Amniotic stem cell (primary cell): ENCODE measurements around the gene RAB30.
"Not testable (repeated sequence)": the region's sequence is repeated elsewhere in the genome, so short reads cannot be mapped to it uniquely, and the experiment has no call there.

Experiments
- DNase-seq: peaks from one replicate; lab custom pipeline; 2025; lab: John Stamatoyannopoulos, UW

Gene RAB30

DNA sequence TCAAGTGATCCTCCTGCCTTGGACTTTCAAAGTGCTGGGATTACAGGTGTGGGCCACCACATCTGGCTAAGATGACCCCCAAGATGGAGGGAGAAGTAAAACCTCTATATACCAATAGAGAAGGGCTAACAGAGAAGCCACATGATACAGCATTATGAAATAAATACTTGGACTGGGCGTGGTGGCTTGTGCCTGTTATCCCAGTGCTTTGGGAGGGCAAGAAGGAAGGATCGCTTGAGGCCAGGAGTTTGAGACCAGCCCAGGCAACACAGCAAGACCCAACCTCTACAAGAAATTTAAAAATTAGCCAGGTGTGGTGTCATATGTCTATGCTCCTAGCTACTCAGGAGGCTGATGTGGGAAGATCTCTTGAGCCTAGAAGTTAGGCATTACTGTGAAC is 61.7 kb downstream of the RAB30 start:
- DNase-seq = no peak

DNA sequence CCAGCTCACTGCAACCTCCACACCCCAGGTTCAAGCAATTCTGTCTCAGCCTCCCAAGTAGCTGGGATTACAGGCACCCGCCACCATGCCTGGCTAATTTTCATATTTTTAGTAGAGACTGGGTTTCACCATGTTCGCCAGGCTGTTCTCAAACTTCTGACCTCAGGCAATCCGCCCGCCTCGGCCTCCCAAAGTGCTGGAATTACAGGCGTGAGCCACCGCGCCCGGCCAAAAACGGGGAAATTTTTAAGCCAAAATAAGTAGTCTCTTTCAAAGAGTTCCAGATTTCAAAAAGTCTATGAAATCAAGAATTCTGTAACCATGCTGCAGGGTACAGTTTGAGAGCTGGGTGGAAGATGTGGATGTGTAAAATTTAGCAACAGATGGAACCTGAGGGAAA is 62.6 kb downstream of the RAB30 start:
- DNase-seq = not testable (repeated sequence)

DNA sequence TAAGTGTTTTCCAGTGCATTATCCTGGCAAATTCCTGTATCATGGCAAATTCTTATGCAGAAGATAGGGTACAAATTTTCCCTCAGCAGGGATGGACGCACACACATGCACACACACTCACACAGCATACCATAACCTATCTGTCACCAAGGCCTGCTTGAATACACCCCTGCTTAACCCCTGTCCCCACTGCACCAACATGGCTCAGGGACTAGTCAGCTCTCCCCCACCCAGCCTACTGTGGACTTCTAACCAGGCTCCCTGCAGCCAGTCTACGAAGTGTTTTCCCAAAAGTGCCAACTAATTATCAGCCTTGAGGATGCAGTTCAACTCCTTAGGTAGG is 63.1 kb downstream of the RAB30 start:
- peak; percentile 21 for DNase-seq

DNA sequence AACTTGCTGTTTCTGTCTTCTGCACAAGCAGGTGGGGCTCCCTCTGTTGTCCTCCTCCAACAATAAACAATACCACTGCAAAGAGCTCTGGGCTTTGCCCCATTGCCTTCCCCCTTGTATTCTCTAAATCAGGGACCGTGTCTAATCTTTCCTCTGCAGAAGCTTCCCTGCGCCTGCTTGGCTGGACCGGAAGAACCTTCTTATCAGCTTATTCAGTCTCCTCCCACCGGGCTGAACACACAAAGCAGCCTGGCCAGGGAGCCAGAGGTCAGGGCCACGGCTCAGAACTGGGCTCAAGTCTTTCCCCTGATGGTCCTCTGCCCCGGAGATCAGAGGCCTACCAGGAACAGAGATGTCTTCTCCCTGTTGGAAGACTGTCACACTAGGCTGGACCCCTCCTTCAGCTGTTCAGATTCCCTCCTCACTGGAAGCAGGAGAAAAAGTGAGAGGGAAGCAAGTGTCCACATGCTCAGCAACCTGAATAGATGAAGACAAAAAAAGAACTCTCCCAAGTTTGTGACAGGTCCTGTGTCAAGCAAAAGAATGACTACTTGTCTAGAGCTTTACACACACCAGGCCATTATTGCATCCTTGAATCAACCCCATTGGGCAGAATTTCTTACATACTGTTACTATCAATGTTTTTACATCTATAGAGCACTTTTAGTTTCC is 63.7 kb downstream of the RAB30 start:
- DNase-seq = no peak

DNA sequence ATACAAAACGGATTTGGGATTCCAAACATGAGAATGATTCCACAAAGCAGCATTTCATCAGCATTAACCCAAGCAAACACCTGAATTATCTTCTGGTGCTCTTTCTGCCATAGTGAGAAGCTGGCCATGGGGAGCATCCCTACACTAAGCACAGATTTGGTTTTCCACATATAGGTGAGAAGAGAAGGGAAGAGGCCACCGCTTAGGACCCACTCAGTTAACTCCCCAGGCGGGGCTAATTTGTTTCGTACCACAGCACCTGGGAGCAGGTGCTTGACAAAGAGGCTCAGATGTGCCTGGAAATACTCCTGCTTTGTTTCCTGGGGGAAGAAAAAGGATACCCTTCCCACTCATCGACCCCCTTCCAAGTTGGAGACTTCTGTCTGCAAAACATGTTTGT is 64.2 kb downstream of the RAB30 start:
- no peak for DNase-seq

DNA sequence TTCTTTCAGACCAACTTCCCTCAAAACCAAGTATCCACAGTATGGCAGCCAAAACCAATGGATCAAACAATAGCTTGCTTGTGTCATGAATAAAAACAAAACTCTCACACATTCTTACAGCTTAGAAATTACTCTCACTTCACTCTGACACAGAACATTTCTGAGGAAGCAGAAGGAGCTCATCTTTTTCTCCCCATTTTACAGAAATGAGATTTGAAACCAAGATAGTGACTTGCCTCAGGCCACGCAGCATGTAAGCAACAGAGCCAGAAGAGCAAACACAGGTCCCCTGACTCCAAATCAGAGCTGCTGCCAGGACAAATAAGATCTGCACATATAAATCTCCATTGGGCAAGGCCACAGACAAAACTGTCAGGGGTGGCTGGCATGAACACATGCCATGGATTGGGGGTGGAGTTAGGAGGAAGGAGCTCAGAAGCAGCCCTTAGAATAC is 64.8 kb downstream of the RAB30 start:
- no peak for DNase-seq

DNA sequence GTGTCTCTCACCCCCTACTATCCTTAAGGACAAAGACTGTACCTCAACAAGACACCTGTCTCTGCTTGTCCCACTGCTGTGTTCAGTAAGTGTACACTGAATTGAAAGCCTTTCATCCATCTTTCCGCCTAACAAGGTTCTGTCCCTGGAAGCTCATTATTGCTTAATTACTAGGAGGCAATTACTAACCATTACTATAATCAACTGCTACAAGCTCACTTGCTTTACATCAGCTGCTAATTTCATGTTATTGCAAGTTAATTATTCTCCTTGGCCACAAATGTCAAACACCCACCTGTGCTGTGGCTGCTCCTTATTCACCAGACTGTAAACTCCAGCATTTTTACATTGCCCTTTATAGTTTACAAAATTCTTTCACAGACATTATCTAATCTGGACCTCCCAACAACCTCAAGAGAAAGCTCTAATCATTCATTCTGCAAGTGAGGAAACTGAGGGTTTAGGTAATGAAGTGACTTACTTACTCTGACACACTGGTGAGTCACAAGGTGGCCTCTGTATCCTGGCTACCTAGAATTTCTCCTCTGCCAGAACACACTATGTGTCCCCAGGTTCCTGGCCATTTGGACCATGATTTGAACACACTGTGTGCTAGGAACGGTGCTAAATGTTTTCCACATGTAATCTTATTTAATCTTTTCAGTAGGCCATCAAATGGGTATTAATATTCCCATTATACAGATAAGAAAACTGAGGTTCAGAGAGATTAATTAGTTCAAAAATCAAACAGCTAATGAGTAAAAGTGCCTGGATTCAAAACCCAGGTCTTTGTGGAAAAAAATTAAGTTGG is 66.7 kb downstream of the RAB30 start:
- no peak for DNase-seq

DNA sequence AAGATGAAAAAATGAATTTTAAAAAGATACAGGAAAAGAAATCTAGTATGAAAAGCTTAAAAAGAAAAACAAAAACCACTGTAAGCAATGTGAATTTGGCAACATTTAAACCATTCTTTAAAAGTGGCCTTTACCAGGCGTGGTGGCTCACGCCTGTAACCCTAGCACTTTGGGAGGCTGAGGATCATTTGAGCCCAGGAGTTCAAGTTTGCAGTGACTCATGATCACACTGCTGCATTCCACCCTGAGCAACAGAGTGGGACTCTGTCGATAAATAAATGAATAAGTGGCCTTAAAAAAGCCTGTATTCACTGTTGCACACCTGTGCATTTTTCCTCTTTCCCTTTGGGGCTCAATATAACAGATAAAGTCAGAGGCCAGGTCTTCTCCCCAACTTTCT is 69.2 kb downstream of the RAB30 start:
- no peak for DNase-seq

DNA sequence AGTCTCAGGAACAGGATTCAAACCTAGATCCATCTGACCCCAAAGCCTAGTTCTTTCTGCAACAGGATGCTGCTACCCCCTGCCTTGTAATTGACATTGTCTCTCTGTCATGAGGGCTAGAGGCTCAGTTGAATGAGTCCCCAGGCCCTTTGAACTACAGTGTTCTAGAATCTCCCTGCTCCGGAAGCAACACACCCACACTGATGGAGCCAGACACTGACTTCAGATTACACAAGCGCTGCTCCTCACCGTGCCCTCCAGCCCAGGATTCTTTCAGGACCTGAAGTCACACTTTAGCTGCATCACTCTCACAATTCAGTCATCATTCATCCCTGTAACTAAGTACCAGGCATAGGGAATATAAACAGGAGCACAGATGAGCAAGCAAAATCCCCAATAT is 69.6 kb downstream of the RAB30 start:
- no peak for DNase-seq

DNA sequence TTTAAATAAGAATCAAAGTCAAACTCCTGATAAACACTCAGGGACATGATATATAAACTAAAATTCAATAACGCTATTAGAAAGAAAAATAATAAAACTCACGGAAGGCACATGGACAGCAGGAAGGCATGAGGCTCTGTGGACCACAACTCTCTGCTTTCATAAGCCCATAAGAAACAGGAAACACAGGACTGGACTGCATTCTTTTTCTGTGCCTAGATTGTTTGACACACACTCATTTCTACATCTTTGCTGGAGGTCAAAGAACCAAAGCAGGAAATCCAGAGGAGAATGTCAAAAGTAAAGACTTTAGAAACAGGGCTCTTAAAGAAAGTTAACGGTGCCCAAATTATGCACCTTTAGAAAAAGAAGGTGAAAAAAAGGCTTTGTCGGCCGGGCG is 71.3 kb downstream of the RAB30 start:
- DNase-seq = no peak

DNA sequence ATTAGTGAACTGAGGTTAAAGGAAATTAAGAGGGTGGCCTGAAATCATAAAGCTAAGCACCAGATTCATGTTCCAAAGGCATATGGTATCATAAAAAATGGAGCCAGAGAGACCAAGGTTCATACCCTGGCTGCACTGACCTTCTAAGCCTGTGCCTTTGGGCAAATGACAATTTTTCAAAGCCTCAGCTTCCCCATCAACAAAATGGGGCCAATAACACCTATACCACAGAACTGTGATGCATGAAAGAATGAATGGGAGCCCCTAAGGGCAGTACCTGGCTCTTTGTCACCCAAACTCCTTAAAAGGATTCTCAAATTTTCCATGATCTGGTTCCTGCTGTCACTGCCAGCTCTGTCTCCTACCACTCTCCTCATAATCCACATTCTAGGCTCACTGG is 72.5 kb downstream of the RAB30 start:
- no peak for DNase-seq

DNA sequence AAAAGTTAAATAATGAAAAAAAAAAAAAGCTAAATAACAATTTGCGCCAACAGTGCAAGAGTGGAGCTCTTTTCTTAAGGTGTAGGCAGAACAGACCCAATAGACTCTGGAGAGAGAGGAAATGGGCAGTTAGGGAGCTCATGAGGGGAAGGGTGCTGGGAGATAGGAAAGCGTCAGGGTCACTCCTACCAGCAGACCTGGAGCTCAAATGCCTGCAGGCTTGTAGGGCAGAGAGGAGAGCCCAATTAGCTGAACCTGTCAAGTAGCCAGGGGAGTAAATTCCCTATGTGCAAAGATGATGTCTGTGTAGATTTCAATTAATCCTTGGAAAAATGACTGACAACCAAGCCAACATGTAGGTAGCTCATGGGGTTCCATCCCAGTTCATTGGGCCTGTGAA is 73.0 kb downstream of the RAB30 start:
- no peak for DNase-seq

DNA sequence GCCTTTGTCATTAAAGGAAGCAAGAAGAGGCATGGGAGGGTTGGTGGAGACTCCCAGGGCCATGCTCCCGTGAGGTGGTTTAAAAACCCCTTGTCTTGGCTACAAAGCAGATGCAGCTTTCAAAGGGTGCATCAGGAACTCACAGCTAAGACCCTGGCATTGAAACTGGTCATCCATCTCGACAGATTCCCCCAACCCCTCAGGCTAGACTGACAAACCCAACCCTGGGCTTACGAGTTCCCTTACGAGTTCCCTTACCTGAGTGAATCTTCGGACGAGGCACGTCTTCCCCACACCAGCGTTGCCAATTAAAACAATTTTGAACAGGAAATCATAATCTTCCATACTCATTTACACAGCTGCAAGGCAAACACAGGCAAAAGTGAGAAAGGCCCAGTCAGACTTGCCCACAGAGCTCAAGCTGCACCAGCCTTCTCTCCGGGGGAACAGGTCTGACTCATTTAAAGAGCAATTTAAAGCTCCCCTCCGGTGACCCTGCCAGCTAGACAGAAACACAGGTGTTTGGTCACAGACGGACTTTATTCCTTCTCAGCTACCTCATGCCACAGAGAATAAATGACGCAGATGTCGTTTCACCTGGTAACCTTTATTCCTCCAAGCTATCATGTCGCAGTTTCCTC is 74.6 kb downstream of the RAB30 start:
- no peak for DNase-seq

DNA sequence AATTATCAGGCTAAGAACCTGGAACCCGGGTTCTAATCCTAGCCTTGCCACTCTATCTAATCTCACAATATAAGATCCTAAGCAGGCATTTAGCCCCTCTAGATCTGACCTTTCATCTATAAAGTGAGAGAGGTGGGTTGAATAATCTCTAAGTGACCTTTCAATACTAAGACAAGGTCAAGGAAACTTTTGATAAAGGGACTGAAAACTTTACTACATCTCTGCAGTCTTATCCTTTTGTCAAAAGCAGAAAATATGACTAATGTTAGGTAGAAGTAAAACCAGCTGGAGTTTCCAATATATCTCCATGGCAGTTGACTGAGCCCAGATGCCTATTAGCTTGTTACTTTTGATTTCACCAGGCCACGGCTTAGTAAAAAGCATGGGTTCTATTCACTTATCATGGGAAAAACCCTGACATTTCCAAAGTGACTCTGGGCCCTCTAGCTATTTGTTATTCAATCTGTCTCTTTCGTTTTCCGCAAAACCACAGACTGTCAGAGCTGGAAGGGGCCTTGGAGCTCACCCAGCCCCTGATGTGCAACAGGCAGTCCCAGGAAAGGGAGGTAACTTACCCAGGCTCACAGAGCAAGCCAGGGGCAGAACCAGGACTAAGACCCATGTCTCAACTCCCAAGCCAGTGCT is 75.8 kb downstream of the RAB30 start:
- DNase-seq = peak; percentile 61

DNA sequence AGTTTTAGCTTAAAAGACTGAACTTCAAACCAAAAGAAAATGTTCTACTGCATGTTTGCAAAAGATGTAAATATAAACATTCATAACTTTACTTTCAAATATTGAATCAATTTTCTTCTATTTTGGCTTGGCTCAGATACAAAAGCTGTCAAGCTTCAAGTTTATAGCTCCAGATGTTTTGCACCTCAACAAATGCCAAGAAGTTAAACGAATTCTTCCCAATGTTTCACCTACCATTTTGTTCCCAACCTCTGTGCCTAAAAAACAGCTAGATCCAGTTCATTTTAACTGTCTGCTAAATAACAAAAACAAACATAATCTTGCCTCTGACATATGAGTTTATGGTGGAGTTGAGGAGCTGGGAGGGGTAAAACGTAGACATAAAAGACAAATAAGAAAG is 76.5 kb downstream of the RAB30 start:
- no peak for DNase-seq

DNA sequence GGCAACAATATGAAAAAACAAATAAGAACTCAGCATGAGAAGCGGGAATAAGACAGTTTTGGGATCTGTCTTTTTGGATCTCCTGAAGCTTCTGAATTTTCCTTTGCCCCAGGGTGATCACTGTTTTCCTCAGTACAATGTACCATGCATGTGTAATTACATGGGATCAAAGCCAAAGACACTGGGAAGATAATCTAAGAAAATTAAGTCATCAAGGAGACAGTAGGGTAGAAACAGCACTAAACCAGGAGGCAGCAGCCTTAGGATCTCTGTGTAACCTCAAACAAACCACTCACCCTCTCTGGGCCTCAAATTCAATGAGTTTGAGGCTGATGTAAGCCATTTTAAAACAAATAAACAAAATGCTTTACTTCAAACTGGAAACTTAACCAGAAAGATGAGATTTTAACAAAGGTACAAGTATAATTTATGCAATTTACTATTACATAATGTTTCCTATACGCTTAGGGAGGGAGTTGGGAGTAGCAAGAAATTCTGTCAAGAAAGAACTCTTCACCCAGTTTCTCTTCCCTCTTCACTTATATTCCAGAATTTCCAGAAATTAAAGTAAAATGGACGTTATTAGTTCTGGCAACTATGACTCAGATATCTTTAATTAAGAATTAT is 77.0 kb downstream of the RAB30 start:
- no peak for DNase-seq

DNA sequence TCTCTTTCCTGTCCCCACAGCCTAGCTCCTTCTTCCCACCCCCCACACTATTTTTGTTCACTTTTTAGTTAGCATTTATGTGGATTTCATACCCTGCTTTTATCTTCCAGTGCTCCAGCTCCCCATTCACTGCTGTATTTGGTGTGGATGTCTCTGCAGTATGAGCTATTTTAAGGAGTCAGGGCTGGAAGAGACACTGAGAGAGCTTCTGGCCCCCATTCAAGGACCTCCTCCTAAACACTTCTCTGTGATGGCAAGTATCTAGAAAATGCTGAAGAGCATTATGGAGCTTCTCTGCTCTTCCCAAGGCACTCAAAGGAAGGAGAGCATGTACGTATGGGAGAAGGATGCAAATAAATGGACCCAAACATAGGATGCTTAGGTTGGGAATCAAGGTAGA is 79.5 kb downstream of the RAB30 start:
- no peak for DNase-seq

DNA sequence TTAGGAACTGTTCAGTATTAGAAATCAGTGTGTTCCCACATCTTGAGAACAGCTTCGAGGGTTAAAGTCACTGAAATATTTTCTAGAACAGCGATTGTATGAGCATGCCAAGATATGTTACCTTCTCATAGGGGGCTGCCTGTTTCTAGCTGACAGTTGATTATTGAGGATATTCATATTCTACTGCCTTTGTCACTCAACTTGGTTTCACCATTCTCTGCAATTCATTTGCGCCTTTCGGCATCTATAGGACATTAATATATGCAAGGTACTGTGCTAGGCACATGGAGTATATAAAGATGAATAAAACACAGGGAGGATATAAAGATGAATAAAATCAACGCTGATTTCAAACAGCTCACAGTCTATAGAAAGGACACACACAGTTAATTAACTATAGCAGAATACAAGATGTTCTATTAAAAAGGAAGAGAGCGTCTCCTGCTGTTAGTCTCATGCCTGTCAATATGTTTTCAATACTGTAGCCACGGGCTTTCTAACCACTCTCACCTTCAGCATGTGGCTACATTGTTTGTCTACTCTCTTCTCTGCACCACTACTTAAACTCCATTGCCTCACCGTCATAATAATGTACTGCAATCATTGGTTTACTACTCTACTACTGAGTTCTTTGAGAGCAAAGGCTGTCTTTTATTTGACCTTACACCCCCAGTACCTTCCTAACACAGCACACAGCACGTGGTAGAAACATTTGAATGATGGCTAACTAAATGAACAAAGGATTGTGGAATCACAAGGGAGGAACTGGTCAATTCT is 81.9 kb downstream of the RAB30 start:
- no peak for DNase-seq

DNA sequence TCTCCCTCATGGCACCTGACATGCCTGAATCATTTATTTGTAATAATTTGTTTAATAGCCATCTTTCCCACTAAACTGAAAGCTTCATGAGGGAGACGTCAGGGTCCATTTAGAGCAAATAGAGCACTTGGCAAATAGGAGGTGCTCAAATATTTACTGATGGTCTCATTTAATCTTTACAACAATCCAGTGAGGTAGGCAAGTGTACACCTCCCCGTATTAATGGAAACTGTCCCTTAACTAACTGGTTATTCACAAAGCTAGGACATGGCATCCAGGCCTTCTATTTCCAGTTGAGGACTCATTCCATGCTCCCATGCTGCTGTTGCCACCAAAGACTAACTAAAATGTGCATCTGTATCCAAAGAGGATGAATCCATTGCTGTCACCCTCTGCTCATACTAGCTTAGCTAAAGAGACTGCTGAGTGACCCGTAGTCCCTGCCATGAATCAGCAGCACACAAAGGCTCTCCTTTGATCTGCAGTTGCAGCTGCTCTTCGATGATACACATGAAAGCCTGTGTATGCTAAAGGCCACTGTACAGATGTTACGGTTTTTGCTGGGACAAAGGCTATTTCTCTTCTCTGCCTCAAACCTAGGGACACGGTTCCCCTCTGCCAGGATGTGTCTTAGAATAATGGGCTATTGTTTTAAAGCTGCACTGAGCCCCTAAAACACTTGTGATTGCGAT is 82.6 kb downstream of the RAB30 start:
- no peak for DNase-seq

DNA sequence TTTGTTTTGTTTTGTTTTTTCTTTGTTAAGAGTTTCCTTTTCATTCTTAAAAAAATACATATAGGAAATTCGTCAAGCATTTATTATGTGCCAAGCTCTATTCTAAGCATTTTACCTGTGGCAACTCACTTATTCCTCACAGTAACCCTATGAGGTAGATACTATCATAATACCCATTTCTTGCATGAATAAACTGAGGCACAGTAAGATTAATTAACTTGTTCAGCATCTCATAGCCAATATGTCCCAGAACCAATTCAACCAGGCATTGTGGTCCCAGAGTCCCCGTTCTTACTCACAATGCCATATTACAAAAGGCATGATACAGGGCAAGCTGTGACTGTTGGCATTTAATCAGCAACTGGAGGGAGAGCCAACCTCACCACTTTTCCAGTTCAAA is 83.7 kb downstream of the RAB30 start:
- no peak for DNase-seq

DNA sequence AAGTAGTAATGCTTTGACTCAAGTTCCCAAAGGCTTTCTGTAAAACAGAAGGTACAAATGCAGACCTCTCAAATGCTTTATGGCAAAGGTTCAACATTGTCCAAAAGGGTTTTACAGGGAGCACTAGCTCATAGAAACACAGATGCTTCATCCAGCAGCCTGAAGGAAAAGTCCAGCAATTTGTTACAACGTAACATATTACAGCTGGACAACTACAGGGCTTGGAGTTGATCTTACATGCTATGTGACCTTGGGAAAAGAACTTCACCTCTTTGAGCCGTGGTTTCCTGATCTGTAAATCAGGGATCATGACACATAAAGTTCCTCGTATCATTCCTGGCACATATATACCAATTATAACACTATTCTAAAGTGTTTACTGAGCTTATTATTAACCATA is 85.3 kb downstream of the RAB30 start:
- DNase-seq = no peak
